ENCODE measurements around the gene EXOC3L4.

Gene EXOC3L4

DNA sequence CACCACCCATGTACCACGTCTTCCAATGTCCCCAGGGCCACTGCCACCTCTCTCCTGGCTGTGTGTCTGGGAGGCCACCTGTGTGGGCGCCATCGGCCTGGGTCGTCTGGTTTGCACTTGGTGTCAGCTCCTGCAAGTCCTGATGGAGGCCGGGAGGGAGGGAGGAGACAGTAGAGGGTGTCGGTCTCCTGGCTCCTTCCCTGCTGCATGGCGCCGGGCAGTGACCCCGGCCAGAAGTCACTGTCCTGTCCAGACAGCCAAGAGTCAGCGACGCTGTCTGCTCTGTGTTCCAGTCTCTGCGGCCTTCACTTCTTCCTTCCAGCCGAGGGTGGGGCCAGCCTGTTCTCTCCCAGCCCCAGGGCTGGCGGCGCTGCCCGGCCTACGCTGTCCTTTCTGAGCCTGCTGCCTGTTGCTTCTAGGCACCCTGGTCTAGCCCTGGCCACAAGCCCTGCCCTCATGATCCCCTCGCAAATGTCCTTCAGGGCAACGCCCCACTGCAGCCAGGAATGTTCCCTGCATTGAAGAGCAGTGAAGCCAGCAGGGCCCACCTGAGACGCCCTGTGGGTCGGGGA is 23.5 kb upstream of the EXOC3L4 start:
- DNase-seq: no peak

DNA sequence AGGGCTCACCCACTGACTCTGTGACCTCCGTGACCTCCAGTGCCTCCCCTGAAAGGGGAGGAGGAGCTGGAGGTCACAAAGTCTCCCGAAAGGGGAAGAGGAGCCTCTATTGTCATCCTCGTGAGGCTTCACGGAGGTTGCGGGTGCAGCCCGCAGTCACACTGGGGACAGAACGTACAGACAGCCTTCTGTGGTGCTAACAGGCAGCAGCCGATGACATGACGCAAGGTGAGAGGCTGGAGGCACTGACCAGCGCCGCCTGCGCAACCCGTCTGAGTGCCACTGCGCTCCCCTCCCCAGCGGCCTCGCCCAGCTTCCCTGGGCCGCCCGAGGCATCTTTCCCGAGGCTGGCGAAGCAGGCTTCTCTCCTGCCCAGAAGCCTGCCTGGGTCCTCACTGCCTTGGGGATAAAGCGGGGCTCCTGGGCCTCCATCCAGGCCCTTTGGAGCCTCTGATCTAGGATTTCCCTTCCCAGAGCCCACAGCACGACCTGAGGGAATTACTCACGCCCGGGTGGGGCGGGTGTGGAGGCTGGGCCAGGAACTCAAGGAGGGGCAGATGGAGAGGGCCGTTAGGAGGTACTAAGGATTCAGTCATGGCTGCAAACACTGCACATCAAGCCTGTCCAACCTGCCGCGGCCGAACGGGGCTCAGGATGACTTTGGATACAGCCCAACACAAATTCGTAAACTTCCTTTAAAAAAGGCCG is 22.8 kb upstream of the EXOC3L4 start:
- no peak for DNase-seq

DNA sequence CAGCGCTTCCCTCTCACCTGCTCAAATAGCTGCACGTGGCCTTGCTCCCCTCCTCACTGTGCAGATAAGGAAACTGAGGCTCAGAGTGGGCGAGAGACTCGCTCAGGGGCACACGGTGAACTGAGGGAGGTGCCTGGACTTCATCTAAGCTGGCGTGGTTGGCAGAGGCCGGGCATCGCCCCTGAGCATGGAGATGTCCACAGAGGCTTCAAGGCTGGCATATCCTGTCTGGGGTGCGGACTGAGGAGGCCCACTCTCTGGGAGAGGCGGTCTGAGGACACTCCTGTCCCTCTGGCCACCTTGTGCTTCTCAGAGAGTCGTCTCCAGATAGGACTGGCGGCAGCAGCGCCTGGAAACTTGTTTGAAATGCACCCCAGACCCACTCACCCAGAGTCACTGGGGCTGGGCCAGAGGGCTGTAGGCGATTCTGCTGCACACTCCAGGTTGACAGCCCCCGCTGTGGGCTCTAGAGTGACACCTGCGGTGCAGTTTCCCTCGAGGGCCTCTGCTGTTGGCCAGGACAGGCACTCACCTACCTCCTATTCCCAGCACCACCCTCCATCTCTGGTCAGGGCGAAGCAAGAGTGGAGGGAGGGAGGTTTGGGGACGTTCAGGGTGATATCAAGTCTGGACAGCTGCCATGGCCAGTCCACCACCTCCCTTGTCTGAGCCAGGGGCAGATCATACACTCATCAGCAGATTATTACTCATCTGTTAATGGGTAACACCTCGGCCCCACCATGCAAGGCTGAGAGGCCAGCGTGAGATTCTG is 21.7 kb upstream of the EXOC3L4 start:
- no peak for DNase-seq

- DNase-seq: no peak
These were observed 21.1 kb upstream of the EXOC3L4 start for GRCh38 chr14:103073367-103073875.

- no peak for DNase-seq
These were observed 20.4 kb upstream of the EXOC3L4 start for GRCh38 chr14:103073876-103074728.

DNA sequence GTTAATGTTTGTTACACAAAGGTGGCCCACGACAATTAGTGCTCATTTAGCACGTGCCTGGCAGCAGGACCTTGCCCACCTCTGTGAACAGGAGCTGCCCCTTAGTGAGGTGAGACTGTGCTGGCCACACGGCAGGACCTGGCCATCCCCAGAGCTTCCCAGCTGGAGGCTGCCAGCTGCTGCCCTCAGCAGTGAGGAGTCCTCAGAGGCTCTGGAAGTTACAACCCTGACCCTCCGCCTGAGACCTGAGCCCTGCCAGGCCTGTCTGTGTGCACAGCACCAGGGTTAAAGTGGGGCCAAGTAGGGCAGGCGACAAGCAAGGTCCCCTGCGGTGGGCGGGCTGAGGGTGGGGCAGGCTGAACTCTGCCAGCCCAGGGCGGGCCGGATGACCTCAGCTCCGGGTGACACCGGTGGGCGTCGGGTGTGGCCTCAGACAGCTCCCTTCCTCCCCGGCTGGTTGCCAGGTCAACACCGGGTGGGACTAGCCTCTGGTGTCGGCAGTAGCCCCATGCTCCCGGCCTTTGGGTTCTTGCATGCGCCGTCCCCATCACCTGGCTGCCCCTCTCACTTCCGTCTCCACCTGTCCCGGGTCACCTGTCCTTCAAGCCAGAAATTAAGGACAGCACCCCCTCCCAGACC is 19.7 kb upstream of the EXOC3L4 start:
- no peak for DNase-seq

DNA sequence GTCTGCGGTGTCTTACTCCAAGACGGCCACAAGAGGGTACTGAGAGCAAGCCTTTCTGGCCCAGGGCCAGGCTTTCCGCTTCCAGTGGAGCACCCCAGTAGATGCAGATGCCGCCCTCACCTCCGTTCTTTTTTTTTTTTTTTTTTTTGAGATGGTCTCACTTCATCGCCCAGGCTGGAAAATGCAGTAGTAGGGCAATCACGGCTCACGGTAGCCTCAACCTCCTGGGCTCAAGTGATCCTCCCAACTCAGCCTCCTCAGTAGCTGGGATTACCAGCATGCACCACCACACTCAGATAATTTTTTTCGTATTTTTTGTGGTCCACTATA is 16.1 kb upstream of the EXOC3L4 start:
- peak; percentile 67 for DNase-seq

DNA sequence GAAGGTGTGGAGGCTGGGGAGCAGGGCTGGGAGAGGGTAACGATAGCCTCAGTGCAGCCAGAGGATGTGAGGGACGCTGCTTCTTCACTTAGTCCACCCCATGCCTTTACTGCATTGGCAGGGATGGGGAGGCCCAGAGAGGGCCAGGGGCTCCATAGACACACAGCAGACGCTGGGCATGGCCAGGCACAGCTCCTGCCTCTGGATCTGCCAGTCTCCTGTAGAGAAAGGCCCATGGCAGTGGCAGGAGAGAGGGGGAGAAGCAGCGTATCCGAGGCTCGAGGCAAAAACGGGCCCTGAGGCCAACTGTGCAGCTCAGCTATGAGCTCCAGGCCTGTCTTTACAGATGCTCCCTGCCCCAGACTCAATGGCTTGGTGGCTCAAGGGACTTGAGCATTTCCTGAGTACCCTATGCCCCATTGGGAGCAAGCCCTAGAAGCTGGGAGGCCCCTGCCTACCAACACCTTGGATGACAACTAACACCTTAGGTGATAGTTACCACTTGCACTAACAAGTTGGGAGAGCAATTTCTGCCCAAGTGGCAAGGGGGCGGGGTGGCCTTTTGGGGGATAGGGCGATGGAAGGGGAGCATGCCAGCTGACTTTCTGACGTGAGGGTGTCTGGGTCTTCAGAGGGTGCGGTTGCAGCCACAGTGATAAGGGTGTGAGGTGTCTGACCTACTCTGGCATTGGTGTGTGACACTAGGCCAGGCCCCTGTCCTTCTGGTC is 15.5 kb upstream of the EXOC3L4 start:
- DNase-seq: no peak

- DNase-seq: no peak
These were observed 12.6 kb upstream of the EXOC3L4 start for GRCh38 chr14:103081951-103082350.

DNA sequence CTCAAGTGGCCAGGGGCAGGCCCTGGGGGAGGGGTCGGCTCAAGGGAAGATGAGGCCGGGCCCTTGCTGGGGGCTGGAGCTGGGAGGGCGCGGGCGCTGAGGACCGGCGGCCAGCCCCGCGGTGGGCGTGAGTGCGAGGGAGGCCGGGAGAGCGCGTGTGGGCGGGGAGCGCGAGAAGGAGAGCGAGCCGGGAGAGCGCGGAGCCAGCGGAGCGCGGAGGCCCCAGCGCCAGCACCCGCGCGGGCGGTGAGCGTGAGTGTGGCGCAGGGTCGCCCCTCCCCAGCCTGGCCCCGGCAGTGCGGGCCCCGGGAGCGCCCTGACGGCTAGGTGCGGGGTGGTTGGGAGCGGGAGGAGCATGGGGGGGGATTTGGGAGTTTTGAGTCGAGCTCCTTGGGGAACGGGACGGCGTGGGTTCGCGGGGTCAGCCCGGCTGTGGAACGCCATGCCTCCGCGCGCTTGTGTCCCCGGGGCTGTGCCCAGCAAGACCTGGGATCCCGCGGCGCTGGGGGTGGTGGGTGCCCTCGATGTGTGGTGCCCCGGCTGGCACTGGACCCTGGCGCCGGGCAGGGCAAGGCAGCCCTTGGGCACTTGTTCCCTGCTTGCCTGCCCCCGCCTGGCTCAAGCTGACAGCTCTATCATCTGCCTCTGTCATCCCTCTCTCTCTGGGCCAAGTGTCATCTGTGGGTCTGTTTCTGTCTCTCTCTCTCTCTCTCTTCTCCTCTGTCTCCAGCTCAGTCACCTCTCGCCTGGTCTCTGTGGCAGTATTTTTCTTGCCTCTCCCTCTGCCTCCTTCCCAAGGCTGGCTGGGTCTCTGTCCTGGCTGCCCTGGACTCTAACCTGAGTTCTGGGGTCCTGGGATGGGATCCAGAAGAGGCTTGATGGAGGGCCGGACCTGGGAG is 10.3 kb upstream of the EXOC3L4 start, which contains the start of gene LBHD2:
TSS of gene LBHD2 (plus strand) at position 190 of the 899 bp plus-strand sequence. CDS start 1,803 bp downstream, outside the sequence.
- no peak for DNase-seq

- no peak for DNase-seq
These were observed 9.1 kb upstream of the EXOC3L4 start for GRCh38 chr14:103085106-103086091.

DNA sequence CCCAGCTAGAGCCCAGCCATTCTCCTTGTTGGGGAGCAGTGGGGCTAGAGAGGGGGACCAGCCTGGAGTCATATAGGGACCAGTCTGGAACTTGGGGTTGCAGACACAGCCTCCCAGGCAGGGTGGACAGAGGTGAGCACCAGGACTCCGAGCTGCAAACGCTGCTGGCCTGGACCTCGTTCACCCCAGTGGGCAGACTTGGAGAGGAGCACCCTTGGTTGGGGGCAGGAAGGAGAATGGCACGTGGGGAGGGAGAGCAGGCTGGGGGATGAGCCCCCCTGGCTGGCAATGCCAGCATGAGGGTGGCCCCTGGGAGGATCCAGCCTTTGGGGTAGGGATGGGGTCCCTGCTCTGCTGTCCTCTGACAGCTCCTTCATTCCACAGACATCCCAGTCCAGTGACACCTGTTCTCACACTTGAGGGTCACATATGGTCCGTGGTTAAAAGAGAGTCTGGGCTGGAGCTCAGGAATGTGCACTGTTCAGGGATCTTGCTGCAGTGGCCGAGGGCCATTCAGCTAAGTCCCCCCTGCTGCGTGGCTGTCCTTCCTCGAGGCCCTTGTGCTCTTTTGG is 7.7 kb upstream of the EXOC3L4 start:
- no peak for DNase-seq

- DNase-seq: no peak
These were observed 7.1 kb upstream of the EXOC3L4 start for GRCh38 chr14:103087343-103087835.

GRCh38 chr14:103088921-103089320 is 5.6 kb upstream of the EXOC3L4 start:
- DNase-seq: no peak

- no peak for DNase-seq
These were observed 4.9 kb upstream of the EXOC3L4 start for GRCh38 chr14:103089386-103090335.

- no peak for DNase-seq
These were observed 4.0 kb upstream of the EXOC3L4 start for GRCh38 chr14:103090481-103091020.
